ENCODE measurements around the gene MUCL3.

GRCh38 chr6:30915591-30915946 lies 25.2 kb upstream of the MUCL3 start:
- TF ChIP-seq CTCF (IDR thresholded peaks at IDR 0.05) (peak; percentile 54 to 69 (median 62)), POLR2AphosphoS5 (IDR thresholded peaks at IDR 0.05) (no peak)
